ENCODE data around the gene TAS1R3.

GRCh38 chr1:1296070-1297061 lies 34.7 kb upstream of the TAS1R3 start:
- TF ChIP-seq CTCF (IDR thresholded peaks at IDR 0.05; ENCODE audit: low read depth, low read length, missing input control) (no peak), YY1 (IDR thresholded peaks at IDR 0.05) (no peak), TAF1 (conservative IDR thresholded peaks at IDR 0.05) (no peak), MAX (IDR thresholded peaks at IDR 0.05) (no peak), RAD21 (IDR thresholded peaks at IDR 0.05) (no peak), RXRA (IDR thresholded peaks at IDR 0.05) (no peak), FOXA1 (IDR thresholded peaks at IDR 0.05) (no peak), SP1 (IDR thresholded peaks at IDR 0.05) (no peak)
- TF ChIP-seq, protein P1, sequence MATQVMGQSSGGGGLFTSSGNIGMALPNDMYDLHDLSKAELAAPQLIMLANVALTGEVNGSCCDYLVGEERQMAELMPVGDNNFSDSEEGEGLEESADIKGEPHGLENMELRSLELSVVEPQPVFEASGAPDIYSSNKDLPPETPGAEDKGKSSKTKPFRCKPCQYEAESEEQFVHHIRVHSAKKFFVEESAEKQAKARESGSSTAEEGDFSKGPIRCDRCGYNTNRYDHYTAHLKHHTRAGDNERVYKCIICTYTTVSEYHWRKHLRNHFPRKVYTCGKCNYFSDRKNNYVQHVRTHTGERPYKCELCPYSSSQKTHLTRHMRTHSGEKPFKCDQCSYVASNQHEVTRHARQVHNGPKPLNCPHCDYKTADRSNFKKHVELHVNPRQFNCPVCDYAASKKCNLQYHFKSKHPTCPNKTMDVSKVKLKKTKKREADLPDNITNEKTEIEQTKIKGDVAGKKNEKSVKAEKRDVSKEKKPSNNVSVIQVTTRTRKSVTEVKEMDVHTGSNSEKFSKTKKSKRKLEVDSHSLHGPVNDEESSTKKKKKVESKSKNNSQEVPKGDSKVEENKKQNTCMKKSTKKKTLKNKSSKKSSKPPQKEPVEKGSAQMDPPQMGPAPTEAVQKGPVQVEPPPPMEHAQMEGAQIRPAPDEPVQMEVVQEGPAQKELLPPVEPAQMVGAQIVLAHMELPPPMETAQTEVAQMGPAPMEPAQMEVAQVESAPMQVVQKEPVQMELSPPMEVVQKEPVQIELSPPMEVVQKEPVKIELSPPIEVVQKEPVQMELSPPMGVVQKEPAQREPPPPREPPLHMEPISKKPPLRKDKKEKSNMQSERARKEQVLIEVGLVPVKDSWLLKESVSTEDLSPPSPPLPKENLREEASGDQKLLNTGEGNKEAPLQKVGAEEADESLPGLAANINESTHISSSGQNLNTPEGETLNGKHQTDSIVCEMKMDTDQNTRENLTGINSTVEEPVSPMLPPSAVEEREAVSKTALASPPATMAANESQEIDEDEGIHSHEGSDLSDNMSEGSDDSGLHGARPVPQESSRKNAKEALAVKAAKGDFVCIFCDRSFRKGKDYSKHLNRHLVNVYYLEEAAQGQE (IDR thresholded peaks at IDR 0.05), result no peak

All from liver (tissue), 3 donors.